ENCODE results near the gene FUT8.

The FUT8 gene

DNA sequence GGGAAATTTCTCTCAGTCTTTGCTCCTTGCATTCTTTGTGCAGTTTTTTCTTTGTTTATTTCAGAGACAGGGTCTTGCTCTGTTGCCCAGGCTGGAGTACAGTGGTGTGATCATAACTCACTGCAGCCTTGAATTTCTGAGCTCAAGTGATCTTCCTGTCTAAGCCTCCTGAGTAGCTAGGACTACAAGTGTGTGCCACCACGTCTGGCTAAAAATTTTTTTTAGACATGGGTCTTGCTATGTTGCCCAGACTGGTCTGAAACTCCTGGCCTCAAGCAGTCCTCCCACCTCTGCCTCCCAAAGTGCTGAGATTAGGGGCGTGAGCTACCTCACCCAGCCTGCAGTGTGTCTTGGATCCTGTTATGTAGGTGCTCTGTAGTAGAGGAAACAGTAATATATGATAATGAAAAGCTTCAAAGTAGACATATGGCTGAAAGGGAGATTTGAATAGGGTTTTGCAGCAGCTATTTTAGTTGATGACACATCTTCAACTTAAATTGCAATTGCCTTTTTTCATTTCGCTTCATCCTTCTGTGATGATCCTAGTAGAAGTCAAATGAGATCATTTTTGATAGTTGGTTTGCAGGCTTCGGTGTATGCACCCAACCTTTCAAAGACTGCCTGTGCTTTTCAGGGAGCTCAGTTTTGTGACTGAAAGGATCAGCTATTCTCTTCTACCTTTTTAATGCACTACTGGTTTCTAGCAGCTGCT is 75.4 kb downstream of the FUT8 start:
- no peak for ATAC-seq
- TF ChIP-seq ARNTL (CRISPR knock-in tag; IDR thresholded peaks at IDR 0.05; ENCODE audit: borderline replicate concordance, low read depth): no peak
- TF ChIP-seq SNAI2 (CRISPR knock-in tag; IDR thresholded peaks at IDR 0.05): no peak
- no peak for TF ChIP-seq ZFP30 (CRISPR knock-in tag; IDR thresholded peaks at IDR 0.05)
- no peak for TF ChIP-seq GLIS3 (CRISPR knock-in tag; IDR thresholded peaks at IDR 0.05)
- TF ChIP-seq, protein P1, sequence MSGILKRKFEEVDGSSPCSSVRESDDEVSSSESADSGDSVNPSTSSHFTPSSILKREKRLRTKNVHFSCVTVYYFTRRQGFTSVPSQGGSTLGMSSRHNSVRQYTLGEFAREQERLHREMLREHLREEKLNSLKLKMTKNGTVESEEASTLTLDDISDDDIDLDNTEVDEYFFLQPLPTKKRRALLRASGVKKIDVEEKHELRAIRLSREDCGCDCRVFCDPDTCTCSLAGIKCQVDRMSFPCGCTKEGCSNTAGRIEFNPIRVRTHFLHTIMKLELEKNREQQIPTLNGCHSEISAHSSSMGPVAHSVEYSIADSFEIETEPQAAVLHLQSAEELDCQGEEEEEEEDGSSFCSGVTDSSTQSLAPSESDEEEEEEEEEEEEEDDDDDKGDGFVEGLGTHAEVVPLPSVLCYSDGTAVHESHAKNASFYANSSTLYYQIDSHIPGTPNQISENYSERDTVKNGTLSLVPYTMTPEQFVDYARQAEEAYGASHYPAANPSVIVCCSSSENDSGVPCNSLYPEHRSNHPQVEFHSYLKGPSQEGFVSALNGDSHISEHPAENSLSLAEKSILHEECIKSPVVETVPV (CRISPR knock-in tag; IDR thresholded peaks at IDR 0.05): no peak
- no peak for TF ChIP-seq TOX (CRISPR knock-in tag; IDR thresholded peaks at IDR 0.05; ENCODE audit: borderline replicate concordance)
- TF ChIP-seq, protein P2, sequence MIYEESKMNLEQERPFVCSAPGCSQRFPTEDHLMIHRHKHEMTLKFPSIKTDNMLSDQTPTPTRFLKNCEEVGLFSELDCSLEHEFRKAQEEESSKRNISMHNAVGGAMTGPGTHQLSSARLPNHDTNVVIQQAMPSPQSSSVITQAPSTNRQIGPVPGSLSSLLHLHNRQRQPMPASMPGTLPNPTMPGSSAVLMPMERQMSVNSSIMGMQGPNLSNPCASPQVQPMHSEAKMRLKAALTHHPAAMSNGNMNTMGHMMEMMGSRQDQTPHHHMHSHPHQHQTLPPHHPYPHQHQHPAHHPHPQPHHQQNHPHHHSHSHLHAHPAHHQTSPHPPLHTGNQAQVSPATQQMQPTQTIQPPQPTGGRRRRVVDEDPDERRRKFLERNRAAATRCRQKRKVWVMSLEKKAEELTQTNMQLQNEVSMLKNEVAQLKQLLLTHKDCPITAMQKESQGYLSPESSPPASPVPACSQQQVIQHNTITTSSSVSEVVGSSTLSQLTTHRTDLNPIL (CRISPR knock-in tag; IDR thresholded peaks at IDR 0.05; ENCODE audit: low read depth): no peak
- no peak for TF ChIP-seq BACH2 (CRISPR knock-in tag; IDR thresholded peaks at IDR 0.05; ENCODE audit: borderline replicate concordance)
- no peak for TF ChIP-seq RARB (CRISPR knock-in tag; IDR thresholded peaks at IDR 0.05)
- no peak for TF ChIP-seq PPARA (CRISPR knock-in tag; IDR thresholded peaks at IDR 0.05; ENCODE audit: borderline replicate concordance)
- TF ChIP-seq ESRRG (CRISPR knock-in tag; IDR thresholded peaks at IDR 0.05): no peak
- TF ChIP-seq ZC3H10 (CRISPR knock-in tag; IDR thresholded peaks at IDR 0.05): no peak
- no peak for TF ChIP-seq ZNF565 (CRISPR knock-in tag; conservative IDR thresholded peaks at IDR 0.05; ENCODE audit: low read depth)
- TF ChIP-seq ZNF70 (CRISPR knock-in tag; IDR thresholded peaks at IDR 0.05): no peak
- TF ChIP-seq CSDC2 (CRISPR knock-in tag; IDR thresholded peaks at IDR 0.05): no peak
- no peak for TF ChIP-seq ZFP3 (CRISPR knock-in tag; IDR thresholded peaks at IDR 0.05)
- TF ChIP-seq TCF4 (CRISPR knock-in tag; IDR thresholded peaks at IDR 0.05; ENCODE audit: borderline replicate concordance): no peak

DNA sequence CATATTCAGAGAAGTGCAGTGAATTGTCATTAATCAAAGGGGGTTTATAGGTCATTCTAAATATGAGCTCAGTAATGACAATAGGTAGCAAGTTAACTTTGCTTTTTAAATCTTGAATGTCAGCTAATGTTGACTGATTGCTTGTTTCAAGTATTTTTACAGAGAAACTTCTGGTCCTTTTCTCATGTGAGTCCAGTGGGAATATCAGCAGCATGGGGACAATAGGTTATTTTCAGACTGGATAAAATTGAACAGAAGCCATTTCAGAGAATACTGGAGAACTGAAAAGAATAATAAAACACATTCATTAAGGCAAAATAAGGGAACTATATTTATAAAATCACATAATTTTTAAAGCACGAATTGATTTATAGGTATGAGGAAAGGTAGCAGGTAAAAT is 78.7 kb downstream of the FUT8 start:
- no peak for ATAC-seq
- no peak for TF ChIP-seq ZC3H10 (CRISPR knock-in tag; IDR thresholded peaks at IDR 0.05)
- TF ChIP-seq, protein P3, sequence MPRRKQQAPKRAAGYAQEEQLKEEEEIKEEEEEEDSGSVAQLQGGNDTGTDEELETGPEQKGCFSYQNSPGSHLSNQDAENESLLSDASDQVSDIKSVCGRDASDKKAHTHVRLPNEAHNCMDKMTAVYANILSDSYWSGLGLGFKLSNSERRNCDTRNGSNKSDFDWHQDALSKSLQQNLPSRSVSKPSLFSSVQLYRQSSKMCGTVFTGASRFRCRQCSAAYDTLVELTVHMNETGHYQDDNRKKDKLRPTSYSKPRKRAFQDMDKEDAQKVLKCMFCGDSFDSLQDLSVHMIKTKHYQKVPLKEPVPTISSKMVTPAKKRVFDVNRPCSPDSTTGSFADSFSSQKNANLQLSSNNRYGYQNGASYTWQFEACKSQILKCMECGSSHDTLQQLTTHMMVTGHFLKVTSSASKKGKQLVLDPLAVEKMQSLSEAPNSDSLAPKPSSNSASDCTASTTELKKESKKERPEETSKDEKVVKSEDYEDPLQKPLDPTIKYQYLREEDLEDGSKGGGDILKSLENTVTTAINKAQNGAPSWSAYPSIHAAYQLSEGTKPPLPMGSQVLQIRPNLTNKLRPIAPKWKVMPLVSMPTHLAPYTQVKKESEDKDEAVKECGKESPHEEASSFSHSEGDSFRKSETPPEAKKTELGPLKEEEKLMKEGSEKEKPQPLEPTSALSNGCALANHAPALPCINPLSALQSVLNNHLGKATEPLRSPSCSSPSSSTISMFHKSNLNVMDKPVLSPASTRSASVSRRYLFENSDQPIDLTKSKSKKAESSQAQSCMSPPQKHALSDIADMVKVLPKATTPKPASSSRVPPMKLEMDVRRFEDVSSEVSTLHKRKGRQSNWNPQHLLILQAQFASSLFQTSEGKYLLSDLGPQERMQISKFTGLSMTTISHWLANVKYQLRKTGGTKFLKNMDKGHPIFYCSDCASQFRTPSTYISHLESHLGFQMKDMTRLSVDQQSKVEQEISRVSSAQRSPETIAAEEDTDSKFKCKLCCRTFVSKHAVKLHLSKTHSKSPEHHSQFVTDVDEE (CRISPR knock-in tag; IDR thresholded peaks at IDR 0.05): no peak

DNA sequence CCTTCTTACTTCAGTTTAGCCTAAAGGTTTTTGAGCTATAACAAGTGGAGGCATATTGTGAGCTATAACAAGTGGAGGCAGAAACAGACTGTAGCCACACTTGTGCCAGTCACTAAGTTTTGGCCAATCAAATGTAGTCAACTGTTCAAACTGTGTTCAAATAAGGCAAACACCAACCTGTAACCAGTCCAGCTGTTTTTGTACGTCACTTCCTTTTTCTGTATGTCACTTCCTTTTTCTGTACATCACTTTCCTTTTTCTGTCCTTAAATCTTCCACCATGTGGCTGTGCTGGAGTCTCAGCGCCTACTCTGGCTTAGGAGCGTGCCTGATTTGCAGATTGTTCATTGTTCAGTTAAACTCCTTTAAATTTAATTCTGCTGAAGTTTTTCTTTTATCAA is 79.7 kb downstream of the FUT8 start:
- TF ChIP-seq, protein P3 (CRISPR knock-in tag; IDR thresholded peaks at IDR 0.05): no peak
- TF ChIP-seq, protein P2 (CRISPR knock-in tag; IDR thresholded peaks at IDR 0.05; ENCODE audit: low read depth): no peak
- TF ChIP-seq OSR1 (CRISPR knock-in tag; IDR thresholded peaks at IDR 0.05) (no peak), ARNTL (CRISPR knock-in tag; IDR thresholded peaks at IDR 0.05; ENCODE audit: borderline replicate concordance, low read depth) (no peak), CSDC2 (CRISPR knock-in tag; IDR thresholded peaks at IDR 0.05) (no peak)
- TF ChIP-seq, protein P4, sequence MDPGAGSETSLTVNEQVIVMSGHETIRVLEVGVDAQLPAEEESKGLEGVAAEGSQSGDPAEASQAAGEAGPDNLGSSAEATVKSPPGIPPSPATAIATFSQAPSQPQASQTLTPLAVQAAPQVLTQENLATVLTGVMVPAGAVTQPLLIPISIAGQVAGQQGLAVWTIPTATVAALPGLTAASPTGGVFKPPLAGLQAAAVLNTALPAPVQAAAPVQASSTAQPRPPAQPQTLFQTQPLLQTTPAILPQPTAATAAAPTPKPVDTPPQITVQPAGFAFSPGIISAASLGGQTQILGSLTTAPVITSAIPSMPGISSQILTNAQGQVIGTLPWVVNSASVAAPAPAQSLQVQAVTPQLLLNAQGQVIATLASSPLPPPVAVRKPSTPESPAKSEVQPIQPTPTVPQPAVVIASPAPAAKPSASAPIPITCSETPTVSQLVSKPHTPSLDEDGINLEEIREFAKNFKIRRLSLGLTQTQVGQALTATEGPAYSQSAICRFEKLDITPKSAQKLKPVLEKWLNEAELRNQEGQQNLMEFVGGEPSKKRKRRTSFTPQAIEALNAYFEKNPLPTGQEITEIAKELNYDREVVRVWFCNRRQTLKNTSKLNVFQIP (CRISPR knock-in tag; IDR thresholded peaks at IDR 0.05; ENCODE audit: borderline replicate concordance, low read depth): no peak
- no peak for ATAC-seq
